GM03348 (cell line): ENCODE results near the gene PILRB.
A peak's percentile ranks its signal among the peaks of the same experiment; 100 is the strongest.
"Not testable (repeated sequence)": the region's sequence is repeated elsewhere in the genome, so short reads cannot be mapped to it uniquely, and the experiment has no call there.

Source experiments
- DNase-seq: peaks from one replicate; pipeline ENCODE4 v3.0.0; 2012; ENCODE audit warnings: low spot score

The PILRB gene

DNA sequence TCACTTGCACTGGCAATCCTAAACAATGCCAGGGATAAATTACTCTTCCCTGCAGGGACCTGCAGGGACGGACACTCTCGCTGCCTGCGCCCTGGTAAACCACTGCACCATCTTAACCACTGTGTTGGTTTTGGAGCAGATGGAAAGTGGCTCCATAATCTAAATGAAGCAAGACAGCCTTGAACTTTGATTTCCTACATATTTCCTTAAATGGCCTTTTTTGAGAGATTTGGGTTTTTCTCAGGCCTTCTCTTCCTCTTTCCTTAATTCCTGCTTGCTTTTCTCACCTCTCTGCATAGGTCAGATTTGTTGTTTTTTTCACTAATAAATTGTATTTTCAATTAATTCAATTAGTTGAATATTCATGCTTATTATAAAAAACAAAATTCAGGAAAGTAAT, 18.1 kb downstream of the PILRB start:
- DNase-seq: no peak

DNA sequence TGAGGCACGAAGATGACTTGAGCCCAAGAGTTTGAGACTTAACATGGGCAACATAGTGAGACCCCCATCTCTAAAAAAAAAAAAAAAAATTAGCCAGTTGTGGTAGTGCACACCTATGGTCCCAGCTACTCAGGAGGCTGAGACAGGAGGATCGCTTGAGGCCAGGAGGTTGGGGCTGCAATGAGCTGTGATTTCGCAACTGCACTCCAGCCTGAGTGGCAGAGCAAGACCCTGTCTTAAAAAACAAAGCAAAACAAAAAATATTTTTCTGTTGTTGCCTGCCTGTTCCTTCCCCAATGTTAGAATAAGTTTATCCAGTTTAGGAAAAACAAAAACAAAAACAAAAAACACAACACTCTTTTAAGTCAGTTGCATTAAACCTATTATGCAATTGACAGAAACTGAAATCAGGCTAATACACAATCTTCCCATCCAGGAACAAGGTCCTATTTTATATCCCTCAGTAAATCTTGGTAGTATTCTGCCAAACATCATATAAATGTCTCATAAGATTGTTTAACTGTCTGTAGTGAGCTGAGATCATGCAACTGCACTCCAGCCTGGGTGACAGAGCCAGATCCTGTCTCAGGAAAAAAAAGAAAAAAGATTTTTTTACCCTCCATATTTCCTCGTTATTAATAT, 20.3 kb downstream of the PILRB start:
- DNase-seq: no peak

DNA sequence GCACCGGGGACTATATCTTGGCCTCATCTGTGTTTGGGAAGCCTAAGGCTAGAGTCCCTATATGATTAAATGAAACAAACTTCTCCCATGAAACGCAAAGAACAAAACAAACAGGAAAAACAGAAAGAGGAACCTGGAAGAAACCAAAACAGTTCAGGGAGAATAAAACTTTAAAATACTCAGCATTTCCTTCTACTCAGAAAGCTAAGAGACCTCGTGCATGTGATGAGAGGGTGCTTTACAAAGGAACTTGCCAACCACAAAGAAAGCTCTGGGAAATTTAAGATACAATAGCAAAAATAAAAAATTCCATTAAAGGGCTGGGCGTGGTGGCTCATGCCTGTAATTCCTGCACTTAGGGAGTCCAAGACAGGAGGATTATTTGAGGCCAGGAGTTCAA, 22.3 kb downstream of the PILRB start:
- no peak for DNase-seq

DNA sequence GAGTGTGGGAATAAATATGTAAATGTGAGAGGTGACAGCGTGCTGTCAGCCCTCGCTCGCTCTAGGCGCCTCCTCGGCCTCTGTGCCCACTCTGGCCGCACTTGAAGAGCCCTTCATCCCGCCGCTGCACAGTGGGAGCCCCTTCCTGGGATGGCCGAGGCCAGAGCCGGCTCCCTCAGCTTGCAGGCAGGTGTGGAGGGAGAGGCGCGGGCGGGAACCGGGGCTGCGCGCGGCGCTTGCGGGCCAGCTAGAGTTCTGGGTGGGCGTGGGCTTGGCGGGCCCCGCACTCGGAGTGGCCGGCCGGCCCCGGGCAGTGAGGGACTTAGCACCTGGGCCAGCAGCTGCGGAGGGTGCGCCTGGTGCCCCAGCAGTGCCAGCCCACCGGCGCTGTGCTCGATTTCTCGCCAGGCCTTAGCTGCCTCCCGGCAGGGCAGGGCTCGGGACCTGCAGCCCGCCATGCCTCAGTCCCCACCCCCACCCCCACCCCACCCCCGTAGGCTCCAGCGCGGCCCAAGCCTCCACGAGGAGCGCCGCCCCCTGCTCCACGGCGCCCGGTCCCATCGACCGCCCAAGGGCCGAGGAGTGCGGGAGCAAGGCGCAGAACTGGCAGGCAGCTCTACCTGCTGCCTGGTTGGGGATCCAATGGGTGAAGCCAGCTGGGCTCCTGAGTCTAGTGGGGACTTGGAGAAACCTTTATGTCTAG, 23.8 kb downstream of the PILRB start:
- DNase-seq: not testable (repeated sequence)

DNA sequence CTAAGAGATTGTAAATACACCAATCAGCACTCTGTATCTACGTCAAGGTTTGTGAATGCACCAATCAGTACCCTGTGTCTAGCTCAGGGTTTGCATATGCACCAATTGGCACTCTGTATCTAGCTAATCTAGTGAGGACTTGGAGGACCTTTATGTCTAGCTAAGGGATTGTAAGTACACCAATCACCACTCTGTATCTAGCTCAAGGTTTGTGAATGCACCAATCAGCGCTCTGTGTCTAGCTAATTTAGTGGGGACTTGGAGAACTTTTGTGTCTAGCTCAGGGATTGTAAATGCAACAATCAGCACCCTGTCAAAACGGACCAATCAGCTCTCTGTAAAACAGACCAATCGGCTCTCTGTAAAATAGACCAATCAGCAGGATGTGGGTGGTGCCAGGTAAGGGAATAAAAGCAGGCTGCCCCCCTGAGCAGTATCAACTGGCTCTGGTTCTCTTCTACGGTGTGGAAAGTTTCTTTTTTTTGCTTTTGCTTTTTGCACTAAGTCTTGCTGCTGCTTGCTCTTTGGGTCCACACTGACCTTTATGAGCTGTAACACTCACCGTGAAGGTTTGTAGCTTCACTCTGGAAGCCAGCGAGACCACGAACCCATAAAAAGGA, 24.4 kb downstream of the PILRB start:
- DNase-seq: not testable (repeated sequence)

DNA sequence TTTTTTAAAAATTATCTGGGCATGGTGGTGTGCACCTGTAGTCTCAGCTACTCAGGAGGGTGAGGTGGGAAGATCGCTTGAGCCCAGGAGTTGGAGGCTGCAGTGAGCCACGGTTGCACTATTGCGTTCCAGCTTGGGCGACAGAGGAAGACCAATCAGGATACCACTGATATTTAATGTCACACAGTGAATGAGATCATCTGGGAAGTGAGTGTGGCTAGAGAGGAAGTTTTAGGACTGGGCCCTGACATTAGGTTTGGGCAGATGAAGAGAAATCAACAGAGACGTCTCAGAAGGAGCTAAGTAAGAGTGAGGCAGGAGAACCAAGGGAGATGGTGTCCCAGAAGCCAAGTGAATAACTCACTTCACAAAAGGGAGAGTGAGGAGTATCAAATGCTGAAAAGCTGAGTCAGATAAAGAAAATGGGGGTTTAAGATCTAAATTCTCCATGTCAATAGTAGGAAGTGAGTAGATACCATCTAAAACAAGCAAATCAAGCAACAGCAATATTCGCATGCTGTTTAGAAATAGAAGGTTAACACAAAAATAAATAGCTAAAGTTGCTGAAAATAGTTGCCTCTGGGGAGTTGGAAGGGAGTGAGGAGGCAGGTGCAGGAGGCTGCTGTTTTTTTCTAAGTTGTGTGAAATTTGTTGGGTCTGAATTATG, 26.8 kb downstream of the PILRB start:
- DNase-seq: no peak

DNA sequence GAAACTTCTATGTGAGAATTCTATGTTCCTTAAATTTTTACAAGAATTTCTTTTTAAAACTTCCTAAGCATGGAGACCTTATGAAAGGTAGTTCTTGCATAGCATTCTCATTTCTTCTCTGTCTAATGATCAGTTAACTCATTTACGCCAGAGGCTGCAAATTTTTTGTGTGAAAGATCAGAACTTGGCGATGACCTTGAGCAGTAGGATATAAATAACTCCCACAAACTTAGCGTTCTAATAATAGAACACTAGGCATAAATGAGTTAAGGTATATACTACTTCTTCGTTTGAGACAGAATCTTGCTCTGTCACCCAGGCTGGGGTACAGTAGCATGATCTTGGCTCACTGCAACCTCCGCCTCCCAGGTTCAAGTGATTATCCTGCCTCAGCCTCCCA, 29.0 kb downstream of the PILRB start:
- DNase-seq: no peak

DNA sequence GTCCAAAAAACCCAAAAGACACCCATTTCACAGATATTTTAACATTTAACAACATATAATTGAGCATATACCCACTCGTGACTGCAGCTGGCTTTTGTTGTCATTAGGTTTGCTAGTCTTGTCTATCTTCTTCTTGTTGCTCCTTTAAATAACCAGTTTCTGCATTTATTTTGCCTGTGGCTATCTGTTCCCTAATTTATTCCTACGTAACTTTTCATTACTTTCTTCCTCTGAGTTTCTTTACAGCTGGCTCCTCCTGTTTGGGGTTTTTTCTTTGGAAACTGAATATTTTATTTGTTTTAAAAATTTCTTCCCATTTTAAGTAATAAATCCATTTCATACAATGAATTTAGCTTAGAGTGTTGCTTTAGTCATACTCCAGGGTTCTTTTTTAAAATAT, 29.8 kb downstream of the PILRB start:
- DNase-seq: no peak

DNA sequence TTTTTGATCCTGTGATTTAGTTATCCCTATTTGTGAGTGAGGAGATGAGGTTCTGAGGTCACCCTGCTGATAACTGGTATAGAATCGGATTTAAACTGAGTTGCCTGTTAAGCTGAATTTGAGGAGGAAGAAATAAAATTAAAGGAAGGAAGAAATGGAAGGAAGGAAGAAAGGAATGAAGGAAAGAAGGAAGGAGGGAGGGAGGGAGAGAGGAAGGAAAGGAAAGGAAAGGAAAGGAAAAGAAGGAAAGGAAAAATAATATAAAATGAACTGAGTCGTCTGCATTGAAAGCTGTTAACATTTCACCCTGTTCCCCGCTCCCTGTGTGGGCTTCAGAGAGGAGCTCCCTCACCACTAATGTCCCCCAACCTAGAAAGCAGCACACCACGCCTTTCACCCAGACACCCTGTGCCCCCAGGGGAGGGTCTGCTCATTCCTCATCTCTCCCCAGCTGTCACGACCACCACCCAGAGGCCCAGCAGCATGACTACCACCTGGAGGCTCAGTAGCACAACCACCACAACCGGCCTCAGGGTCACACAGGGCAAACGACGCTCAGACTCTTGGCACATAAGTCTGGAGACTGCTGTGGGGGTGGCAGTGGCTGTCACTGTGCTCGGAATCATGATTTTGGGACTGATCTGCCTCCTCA, 31.6 kb downstream of the PILRB start:
- DNase-seq: no peak

DNA sequence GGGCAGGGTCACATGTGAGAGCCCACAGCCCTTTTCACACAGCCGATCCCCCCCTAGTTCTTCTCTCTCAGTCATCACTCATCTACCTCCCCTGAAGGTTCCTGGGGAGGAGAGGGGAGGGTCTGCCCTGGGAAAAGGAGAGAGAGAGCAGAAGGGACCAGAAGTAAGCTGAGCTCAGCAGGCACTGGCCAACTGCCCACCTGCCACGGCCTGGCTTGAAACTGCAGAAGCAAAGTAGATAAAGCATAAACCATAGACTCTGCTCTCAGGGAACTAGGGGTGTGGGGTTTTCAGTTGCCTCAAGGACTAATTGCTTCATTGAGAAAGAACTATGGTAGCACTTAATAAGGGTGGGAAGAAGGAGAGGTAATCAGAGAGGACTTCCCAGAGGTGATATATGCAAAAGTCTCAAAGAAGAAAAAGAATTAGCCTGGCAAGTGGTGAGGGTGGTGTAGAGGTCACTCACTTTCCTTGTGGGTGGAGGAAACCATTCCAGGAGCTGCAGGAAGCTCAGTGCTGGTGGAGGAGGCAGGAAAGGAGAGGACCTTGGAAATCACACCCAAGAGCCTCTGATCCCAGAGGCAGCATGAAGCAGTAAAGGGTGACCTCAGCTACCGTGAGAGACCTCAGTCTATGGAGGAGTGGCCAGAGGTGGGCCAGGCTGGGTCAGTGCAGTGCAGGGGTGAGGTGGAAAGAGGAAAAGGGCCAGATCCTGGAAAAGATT, 32.5 kb downstream of the PILRB start:
- no peak for DNase-seq

DNA sequence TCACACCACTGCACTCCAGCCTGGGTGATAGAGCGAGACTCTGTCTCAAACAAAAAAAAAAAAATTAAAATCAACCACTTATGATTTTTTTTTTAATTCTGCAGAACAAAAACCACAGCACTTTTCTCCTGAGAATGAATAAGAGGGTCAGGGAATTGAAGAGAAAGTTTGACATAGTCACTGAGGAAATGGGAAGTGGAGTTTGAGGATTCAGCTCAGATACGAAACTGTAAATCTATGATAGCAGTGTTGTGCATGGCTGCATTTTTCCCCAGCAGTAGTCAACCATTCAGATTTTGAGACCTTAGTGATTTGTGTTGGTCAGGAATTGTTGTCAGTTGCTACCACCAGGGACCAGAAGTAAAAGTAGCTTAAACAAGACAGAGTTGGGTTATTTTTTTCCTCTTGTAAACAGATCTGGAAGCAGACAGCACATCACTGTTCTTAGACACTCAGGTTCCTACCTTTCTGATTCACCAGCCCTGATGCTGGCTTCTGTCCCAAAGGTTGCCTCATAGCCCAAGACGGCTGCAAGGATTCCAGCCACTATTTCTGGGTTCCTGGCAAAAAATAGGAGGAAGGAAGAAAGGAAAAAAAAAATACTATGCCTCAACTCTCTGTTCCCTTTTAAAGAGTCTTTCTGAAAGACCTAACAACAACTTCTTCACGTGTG, 35.5 kb downstream of the PILRB start:
- DNase-seq: no peak

DNA sequence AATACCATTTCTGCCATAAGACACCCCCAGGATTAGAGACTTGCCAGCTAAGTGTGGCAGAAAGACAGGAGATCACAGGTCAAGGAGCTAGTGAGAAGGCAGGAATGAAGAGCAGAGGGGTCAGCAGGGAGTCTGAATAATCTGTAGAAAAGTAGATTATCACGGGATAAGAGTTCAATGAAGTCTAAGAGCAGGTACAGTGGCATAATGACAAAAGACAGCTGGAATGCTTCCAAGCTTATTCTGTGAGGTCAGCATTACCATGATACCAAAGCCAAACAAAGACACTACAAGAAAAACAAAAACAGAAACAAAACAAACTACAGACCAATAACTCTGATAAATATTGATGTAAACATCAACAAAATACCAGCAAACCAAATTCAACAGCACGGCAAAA, 36.2 kb downstream of the PILRB start:
- no peak for DNase-seq

DNA sequence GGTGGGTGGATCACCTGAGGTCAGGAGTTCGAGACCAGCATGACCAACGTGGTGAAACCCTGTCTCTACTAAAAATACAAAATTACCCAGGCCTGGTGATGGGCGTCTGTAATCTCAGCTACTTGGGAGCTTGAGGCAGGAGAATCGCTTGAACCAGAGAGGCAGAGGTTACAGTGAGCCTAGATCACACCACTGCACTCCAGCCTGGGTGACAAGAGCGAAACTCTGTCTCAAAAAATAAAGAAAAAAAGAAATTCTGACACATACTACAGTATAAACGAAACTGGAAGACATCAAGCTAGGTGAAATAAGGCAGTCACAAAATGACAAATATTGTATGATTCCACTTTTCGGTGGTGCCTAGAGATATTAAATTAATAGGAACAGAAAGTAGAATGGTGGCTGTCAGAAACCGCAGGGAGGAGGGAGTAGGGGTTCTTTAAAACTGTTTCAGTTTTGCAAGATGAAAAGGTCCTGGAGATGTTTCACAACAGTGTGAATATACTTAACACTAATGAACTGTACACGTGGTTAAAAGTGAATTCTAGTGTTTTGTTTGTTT, 38.6 kb downstream of the PILRB start:
- DNase-seq: no peak

DNA sequence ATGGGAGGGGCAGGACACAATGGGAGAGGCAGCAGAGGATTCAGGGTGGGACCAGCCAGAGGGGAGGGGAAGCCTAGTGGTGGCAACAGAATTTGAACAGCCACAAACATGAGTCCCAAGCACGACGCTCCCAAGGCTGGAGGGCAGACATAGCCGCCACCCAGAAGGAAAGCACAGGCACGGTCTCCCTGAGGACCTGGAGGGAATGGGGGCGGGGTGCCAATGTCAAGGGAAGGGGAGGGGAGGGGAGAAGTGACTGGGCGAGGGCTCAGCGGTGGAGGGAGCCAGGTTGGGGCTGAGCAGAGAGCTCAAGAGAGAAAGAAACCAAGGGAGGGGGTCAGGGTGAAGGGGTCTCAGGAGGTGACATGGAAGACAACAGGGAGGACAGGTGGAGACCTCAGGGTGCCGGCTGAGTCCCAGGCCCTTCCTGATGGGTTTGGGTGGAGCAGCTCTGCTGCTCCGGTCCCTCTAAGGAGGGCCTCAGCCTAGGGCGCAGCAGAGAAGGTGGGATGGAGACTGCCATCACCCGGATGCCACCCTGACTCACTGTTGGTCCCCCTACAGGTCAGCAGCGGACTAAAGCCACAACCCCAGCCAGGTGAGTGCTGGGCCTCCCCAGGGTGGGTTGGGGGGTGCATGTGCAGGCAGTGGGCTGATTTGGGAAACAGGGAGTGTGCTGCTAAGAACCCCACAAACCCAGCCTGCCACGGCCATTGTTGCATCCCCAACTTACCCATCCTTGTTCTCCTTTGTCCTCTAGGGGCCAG, 39.6 kb downstream of the PILRB start:
- no peak for DNase-seq

DNA sequence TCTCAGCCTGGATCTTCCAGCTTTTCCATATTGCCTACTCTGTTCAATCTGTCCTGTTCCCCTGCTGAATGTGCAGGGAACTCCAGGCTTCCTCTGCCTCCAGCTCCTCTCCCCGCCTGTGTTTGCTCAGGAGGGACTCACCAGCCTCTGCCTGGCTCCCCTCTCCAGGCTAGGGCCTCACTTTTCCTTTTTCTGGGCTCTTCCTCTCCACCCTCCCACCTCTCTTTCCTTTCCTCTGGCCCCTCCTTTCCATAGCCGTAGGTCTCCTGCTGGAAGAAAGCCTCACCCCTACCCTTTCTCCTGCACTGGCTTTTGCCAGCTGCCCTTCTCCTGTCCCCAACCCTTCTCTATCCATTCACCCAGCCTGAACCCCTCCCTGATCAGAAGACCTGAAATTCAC, 40.3 kb downstream of the PILRB start:
- no peak for DNase-seq

DNA sequence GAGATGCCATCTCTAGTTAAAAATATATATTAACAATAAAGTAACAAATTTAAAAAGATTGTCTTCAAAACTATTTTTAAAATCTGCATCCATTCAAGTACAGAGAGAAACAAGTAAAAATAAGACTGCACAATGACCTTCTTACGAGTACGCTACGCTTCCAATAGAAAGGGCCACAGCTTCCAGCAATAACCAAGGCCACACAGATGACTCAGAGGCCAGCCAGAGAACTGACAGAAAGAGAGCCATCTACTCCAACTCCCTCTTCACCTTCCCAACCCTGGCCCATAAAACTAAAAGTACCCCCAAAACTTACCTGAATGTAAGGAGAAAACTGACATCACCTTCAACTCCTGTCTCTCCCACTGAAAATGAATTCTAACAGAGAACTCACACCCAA, 42.1 kb downstream of the PILRB start:
- no peak for DNase-seq

DNA sequence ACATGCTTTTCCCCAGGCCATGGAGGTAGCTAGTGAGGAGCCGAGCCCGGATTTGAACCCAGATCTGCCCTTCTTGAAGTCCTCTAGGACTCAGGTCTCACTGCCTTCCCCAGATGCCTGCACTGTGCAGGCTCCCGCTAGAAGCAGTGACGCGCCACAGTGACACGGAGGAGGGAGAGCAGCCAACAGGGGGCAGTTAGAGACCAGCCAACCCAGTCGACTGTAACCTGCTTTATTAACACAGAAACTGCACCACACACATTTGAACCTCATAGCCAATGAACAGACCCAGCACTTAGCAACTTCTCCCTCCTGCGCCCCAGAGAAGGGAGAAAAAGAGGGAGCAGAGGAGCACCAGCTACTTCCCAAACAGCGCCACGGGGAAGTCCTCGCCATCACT, 42.7 kb downstream of the PILRB start:
- DNase-seq: no peak

DNA sequence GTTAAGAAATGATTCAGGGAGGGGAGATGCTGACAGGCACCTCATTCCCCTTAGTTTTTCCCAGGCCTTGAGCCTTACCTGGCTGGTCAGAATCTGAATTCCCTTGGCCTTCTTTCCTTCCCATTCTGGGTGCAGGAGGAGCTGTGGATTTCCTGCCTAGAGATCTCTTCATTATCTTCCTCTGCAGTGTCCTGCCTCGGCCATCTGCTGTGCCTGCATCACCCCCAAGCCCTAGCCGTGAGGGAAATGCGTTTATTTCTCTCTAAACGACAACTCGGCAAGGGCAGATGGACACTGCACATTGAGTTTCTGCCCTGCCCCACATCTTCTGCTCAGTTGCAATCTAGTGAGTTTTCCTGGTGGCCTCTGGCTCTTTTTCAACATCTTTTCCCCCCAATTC, 43.9 kb downstream of the PILRB start:
- no peak for DNase-seq

DNA sequence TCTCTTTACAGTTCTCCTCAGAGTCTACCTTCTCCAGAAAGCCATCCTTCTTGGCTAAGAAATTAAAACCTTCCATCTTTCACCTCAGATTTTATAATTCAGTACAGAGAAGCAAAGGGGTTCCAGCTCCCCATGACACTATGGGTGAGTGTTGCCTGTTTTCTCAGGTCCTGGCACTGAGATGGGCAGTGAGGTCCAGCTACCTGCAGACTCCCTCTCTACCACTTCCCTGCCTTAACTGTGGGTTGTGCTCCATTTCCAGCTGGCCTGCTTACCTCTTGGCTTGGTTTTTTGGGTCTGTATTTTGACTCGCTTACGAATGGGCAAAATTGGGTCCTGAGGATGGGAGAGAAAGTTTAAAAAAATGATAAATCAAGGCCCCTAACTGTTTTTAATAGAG, 44.3 kb downstream of the PILRB start:
- DNase-seq: no peak

DNA sequence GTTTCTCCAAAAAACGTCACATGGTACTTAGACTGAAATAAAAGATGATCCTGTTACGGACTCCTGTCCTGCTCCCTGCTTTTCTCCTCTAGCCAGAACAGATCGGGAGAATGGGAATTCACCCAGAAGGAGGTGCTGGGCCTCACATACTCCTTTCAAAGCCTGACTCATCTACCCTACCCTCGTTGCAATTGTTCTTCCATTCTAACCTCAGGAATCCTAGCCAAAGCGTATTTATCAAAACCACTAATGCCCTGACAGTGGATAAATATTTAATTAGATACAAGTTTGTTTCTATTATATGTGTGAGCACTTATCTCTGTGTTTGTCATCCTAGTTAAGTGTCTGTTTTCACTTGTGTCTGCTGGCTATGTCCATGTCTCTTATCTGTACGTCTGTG, 48.9 kb downstream of the PILRB start:
- DNase-seq: peak; percentile 53
